A549 treated with CORT108297 at 1 μM for 4 hours (cell line): Measurements from ENCODE around the gene NAP1L2. TPM values are rescaled to one million over a fixed set of nuclear protein-coding genes. Genes with fewer than 3 reads are reported as not detected.

ENCODE experiments used
- total RNA-seq: library from RNA; stranded (reverse); fragments of 200-300 nt; extraction: Qiagen RNA extraction; gene quantifications from 5 replicates; pipeline ENCODE4 v1.2.3, GENCODE V29; 2022

NAP1L2 gene, protein sequence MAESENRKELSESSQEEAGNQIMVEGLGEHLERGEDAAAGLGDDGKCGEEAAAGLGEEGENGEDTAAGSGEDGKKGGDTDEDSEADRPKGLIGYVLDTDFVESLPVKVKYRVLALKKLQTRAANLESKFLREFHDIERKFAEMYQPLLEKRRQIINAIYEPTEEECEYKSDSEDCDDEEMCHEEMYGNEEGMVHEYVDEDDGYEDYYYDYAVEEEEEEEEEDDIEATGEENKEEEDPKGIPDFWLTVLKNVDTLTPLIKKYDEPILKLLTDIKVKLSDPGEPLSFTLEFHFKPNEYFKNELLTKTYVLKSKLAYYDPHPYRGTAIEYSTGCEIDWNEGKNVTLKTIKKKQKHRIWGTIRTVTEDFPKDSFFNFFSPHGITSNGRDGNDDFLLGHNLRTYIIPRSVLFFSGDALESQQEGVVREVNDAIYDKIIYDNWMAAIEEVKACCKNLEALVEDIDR
- total RNA-seq = 1.1 to 1.6 TPM (median 1.3 TPM) in 5 replicates

DNA sequence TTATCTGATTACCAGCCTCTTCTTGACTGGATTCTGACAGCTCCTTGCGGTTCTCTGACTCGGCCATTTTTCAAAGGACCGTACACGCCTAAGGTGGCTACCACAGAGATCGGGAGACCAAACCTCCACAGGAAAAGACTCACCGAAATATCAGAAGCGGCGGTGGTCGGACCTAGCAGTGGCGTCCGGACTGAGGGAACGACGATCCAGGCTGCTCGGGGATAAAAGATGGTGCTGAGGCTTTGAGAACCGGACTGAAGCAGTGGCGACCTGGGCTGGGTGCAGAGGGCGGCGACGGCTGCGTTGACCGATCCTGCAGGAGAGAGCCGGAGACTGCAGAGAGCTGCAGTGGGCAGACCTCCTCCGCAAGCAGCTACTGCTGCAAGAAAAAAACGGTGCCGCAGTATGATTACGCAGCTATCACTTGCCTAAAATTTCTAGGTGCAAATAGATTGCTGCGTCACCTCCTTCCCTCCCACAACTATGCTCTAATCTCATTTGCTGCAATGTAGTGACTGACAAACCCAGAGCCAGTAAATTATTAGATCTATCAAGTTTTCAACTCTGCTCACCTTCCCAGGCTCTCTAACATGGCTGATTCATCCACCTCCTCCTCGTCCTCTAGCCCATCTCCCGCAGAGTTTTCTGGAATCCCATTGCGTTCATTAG is at the start of gene NAP1L2:
NAP1L2 (minus strand) TSS at position 426 of the 669 bp plus-strand sequence; CDS start at position 67, 359 bp downstream.

Other genes starting within 250 kb of the NAP1L2 start
- gene PABPC1L2B, start 211.9 kb downstream of the NAP1L2 start, total RNA-seq = not detected in 5 replicates
- not detected in 5 replicates for gene PABPC1L2A, start 135.3 kb downstream of the NAP1L2 start, total RNA-seq
- not detected in 5 replicates for gene CDX4, start 232.2 kb upstream of the NAP1L2 start, total RNA-seq